Anterior cingulate cortex (tissue), 58 donors: ENCODE measurements around the gene TMEM87A.
A peak's percentile ranks its signal among the peaks of the same experiment; 100 is the strongest.
"Not testable (repeated sequence)": the region's sequence is repeated elsewhere in the genome, so short reads cannot be mapped to it uniquely, and the experiment has no call there.

Experiments used
- DNase-seq, 58 donors: peaks; one replicate each; lab custom pipeline; 2025; lab: John Stamatoyannopoulos, UW

TMEM87A gene

GRCh38 chr15:42272939-42273899 is at the start of gene TMEM87A, which contains the start of gene GANC:
Gene TMEM87A (minus strand): TSS chr15:42273433. CDS start chr15:42273398, 35 bp downstream.
Gene GANC (plus strand): TSS chr15:42273201. CDS start chr15:42274482, 1,281 bp downstream.
- DNase-seq: peak; percentile 77 to 99 (median 98)

GRCh38 chr15:42319206-42319605 is 46.0 kb upstream of the TMEM87A start:
- no peak for DNase-seq

- DNase-seq: not testable (repeated sequence)
Observed at GRCh38 chr15:42316282-42316805, 43.1 kb upstream of the TMEM87A start.

GRCh38 chr15:42315521-42315920 is 42.3 kb upstream of the TMEM87A start:
- DNase-seq: no peak

GRCh38 chr15:42314818-42315217 is 41.6 kb upstream of the TMEM87A start:
- DNase-seq: no peak

GRCh38 chr15:42313463-42313862 is 40.2 kb upstream of the TMEM87A start:
- DNase-seq: no peak

- DNase-seq: no peak
Observed at GRCh38 chr15:42306681-42307080, 33.4 kb upstream of the TMEM87A start.

- DNase-seq: not testable (repeated sequence)
Observed at GRCh38 chr15:42301004-42301403, 27.8 kb upstream of the TMEM87A start.

- no peak for DNase-seq
Observed at GRCh38 chr15:42289166-42289565, 15.9 kb upstream of the TMEM87A start.

- no peak for DNase-seq
Observed at GRCh38 chr15:42287931-42288330, 14.7 kb upstream of the TMEM87A start.

GRCh38 chr15:42286445-42287029 is 13.3 kb upstream of the TMEM87A start:
- no peak for DNase-seq

GRCh38 chr15:42285034-42285433 is 11.8 kb upstream of the TMEM87A start:
- no peak for DNase-seq

GRCh38 chr15:42284551-42284950 is 11.3 kb upstream of the TMEM87A start:
- no peak for DNase-seq

- no peak for DNase-seq
Observed at GRCh38 chr15:42283671-42284070, 10.4 kb upstream of the TMEM87A start.

GRCh38 chr15:42282926-42283325 is 9.7 kb upstream of the TMEM87A start:
- DNase-seq: no peak

GRCh38 chr15:42282344-42282743 is 9.1 kb upstream of the TMEM87A start:
- DNase-seq: no peak

GRCh38 chr15:42279234-42279723 is 6.0 kb upstream of the TMEM87A start:
- no peak for DNase-seq

- DNase-seq: no peak
Observed at GRCh38 chr15:42276762-42277161, 3.5 kb upstream of the TMEM87A start.

GRCh38 chr15:42275780-42276391 is 2.7 kb upstream of the TMEM87A start:
- peak in 2 of 58 donors; percentile 0 to 43 for DNase-seq

- peak in 1 of 58 donors; percentile 2 for DNase-seq
Observed at GRCh38 chr15:42274702-42274989, 1.4 kb upstream of the TMEM87A start.
